ENCODE results near the gene CYB561D1. TPM values are rescaled to one million over a fixed set of nuclear protein-coding genes. Genes with fewer than 3 reads are reported as not detected.
A peak's percentile ranks its signal among the peaks of the same experiment; 100 is the strongest.

CYB561D1 gene
- total and polyA plus RNA-seq, 9 of the 15 experiments (the other 6 are each of a cell fraction or from before 2014, with no cell fraction given), result 0.71 to 7.2 (median 3.5) TPM

GRCh38 chr1:109483672-109484518 is 10.0 kb upstream of the CYB561D1 start, which contains the start of gene ATXN7L2 (continued):
- TF ChIP-seq SIN3B (IDR thresholded peaks at IDR 0.05; ENCODE audit: low read depth) (peak; percentile 90), MYNN (IDR thresholded peaks at IDR 0.05) (no peak), MYNN (CRISPR knock-in tag; IDR thresholded peaks at IDR 0.05) (no peak), HDAC3 (IDR thresholded peaks at IDR 0.05; ENCODE audit: borderline replicate concordance, partially characterized antibody) (no peak), CHAMP1 (IDR thresholded peaks at IDR 0.05) (no peak; the same call in 1 of the 2 replicates), HDAC6 (IDR thresholded peaks at IDR 0.05; ENCODE audit: low read depth, low read length) (no peak), FOXK1 (CRISPR knock-in tag; IDR thresholded peaks at IDR 0.05; ENCODE audit: borderline replicate concordance) (no peak), ARID3A (IDR thresholded peaks at IDR 0.05; ENCODE audit: borderline replicate concordance, low read depth, low read length) (no peak), DACH1 (IDR thresholded peaks at IDR 0.05; ENCODE audit: partially characterized antibody) (peak; percentile 28), TEAD4 (IDR thresholded peaks at IDR 0.05; ENCODE audit: low read length) (peak; percentile 33; the same call in 1 of the 2 replicates), TEAD4 (CRISPR knock-in tag; IDR thresholded peaks at IDR 0.05; ENCODE audit: borderline replicate concordance) (0 out of 2 replicates have a peak, but pooled peaks have one; percentile 35), SIN3A (IDR thresholded peaks at IDR 0.05; ENCODE audit: borderline replicate concordance in 2 of 2, control insufficient read depth in 1 of 2, low read depth in 2 of 2, low read length in 2 of 2) (peak; percentile 47 to 85; a peak in 1 of 4 replicates), ATF2 (CRISPR knock-in tag; IDR thresholded peaks at IDR 0.05) (no peak; the same call in 1 of the 2 replicates), IRF9 (tag; IDR thresholded peaks at IDR 0.05) (no peak), STAG1 (CRISPR knock-in tag; IDR thresholded peaks at IDR 0.05; ENCODE audit: borderline replicate concordance) (no peak), ELF1 (tag; IDR thresholded peaks at IDR 0.05) (peak; percentile 68), NR2C2 (CRISPR knock-in tag; IDR thresholded peaks at IDR 0.05) (peak; percentile 81; the same call in 1 of the 2 replicates), NR2C2 (tag; IDR thresholded peaks at IDR 0.05) (peak; percentile 82), TCF15 (CRISPR knock-in tag; IDR thresholded peaks at IDR 0.05) (no peak), ATF1 (CRISPR knock-in tag; IDR thresholded peaks at IDR 0.05) (peak; percentile 78), ATF1 (tag; IDR thresholded peaks at IDR 0.05) (peak; percentile 71), BCL6 (CRISPR knock-in tag; IDR thresholded peaks at IDR 0.05) (no peak)

Data from K562 (cell line).